HCT116 (cell line): ENCODE results near the gene ARHGAP23. TPM values are rescaled to one million over a fixed set of nuclear protein-coding genes. Genes with fewer than 3 reads are reported as not detected.

ENCODE experiments used
- ATAC-seq: fragments of 200-7000 bp; cut with Tn5 transposase; 2 replicates; pipeline ENCODE4 v1.9.1; 2020; ENCODE audit warnings: mild to moderate bottlenecking, moderate library complexity
- BruUV-seq: library from RNA; stranded (reverse); fragments of 400-500 nt; replicated peaks from 2 replicates; lab custom pipeline; 2021; lab: Mats Ljungman, UMichigan
- CTCF ChIA-PET: fragments of 300-600 bp; sonication (Branson Sonifier 250); formaldehyde crosslinking; loops from one replicate; lab custom pipeline; 2021; ENCODE audit warnings: antibody characterized with exemption; lab: Charles Lee
- POLR2A ChIA-PET: fragments of 300-600, 350-600 bp; sonication (Branson Sonifier 250); formaldehyde crosslinking; loops from one replicate; lab custom pipeline; 2021; ENCODE audit warnings: antibody characterized with exemption; lab: Charles Lee
- RAD21 ChIA-PET, 2 experiments: fragments of 300-600 bp; sonication (Branson Sonifier 250); formaldehyde crosslinking; loops; one replicate each; lab custom pipeline; 2023; ENCODE audit warnings: low total read pairs in 2 of 2; ENCODE audit not compliant: uncharacterized antibody in 2 of 2, unreplicated experiment in 2 of 2, low non-redundant PET in 1 of 2; lab: Charles Lee
- DNase-seq: peaks from one replicate; pipeline ENCODE4 v3.0.0-alpha.2; 2010; ENCODE audit warnings: low read depth, low spot score
- H2AFZ ChIP-seq: fragments of 200-600 bp; shearing (Covaris generic), sonication (generic); 2 replicates; pipeline ENCODE4 v1.6.1; 2017; ENCODE audit warnings: low read depth, mixed run types, mixed read lengths, antibody characterized with exemption, low read length; ENCODE audit not compliant: poor library complexity, severe bottlenecking
- H3K27ac ChIP-seq: 2 replicates; pipeline ENCODE4 v1.5.1; 2012; ENCODE audit warnings: low read depth, low read length
- H3K27me3 ChIP-seq: fragments of 200-600 bp; sonication (generic); 2 replicates; pipeline ENCODE4 v1.6.1; 2016; ENCODE audit warnings: mixed run types, low read length, mixed read lengths; ENCODE audit not compliant: insufficient read depth
- H3K36me3 ChIP-seq, 2 experiments: fragments of 200-500 bp in 1 of 2; fragments of 200-600 bp in 1 of 2; sonication (Bioruptor generic) in 1 of 2; sonication (generic) in 1 of 2; 2 replicates each; pipeline versions ENCODE4 v1.5.1 to v1.6.1; 2014 to 2016; ENCODE audit warnings: low read length in 2 of 2, inconsistent platforms in 1 of 2, mixed read lengths in 1 of 2, mixed run types in 1 of 2; ENCODE audit not compliant: insufficient read depth in 2 of 2, control insufficient read depth in 1 of 2
- H3K4me1 ChIP-seq, 2 experiments: fragments of 200-600 bp in 1 of 2; sonication (generic) in 1 of 2; 2 replicates each; pipeline versions ENCODE4 v1.5.1 to v1.6.1; 2012 to 2017; ENCODE audit warnings: low read length in 2 of 2, inconsistent platforms in 1 of 2, mild to moderate bottlenecking in 1 of 2, mixed read lengths in 1 of 2, mixed run types in 1 of 2, moderate library complexity in 1 of 2; ENCODE audit not compliant: insufficient read depth in 2 of 2, control insufficient read depth in 1 of 2
- H3K4me2 ChIP-seq: fragments of 200-600 bp; sonication (generic); 2 replicates; pipeline ENCODE4 v1.6.1; 2017; ENCODE audit warnings: mixed run types, low read length, mixed read lengths
- H3K4me3 ChIP-seq, 2 experiments: fragments of 200-600 bp in 1 of 2; sonication (generic) in 1 of 2; replicated peaks in 1 of 2; 2 replicates each; pipeline ENCODE4 v1.5.1; 2011 to 2016; ENCODE audit warnings: low read length in 2 of 2, control low read depth in 1 of 2, low read depth in 1 of 2, mild to moderate bottlenecking in 1 of 2, mixed read lengths in 1 of 2, mixed run types in 1 of 2
- H3K79me2 ChIP-seq: fragments of 200-600 bp; sonication (generic); 2 replicates; pipeline ENCODE4 v1.6.1; 2017; ENCODE audit warnings: mild to moderate bottlenecking, mixed run types, low read length, moderate library complexity, mixed read lengths; ENCODE audit not compliant: insufficient read depth
- H3K9ac ChIP-seq: fragments of 200-600 bp; sonication (generic); 2 replicates; pipeline ENCODE4 v1.6.1; 2016; ENCODE audit warnings: low read length, mixed read lengths
- H3K9me2 ChIP-seq: fragments of 200-600 bp; sonication (generic), shearing (Covaris generic); 2 replicates; pipeline ENCODE4 v1.6.1; 2017; ENCODE audit warnings: mixed run types, mild to moderate bottlenecking, moderate library complexity; ENCODE audit not compliant: insufficient read depth
- H3K9me3 ChIP-seq, 2 experiments: fragments of 200-500 bp in 1 of 2; fragments of 200-600 bp in 1 of 2; sonication (Bioruptor generic) in 1 of 2; sonication (generic) in 1 of 2; 2 replicates each; pipeline ENCODE4 v1.6.1; 2014 to 2017; ENCODE audit warnings: low read length in 2 of 2, mixed read lengths in 2 of 2, inconsistent platforms in 1 of 2, low read depth in 1 of 2, mild to moderate bottlenecking in 1 of 2, mixed run types in 1 of 2, moderate library complexity in 1 of 2; ENCODE audit not compliant: control insufficient read depth in 1 of 2, insufficient read depth in 1 of 2
- H4K20me1 ChIP-seq: fragments of 200-600 bp; sonication (generic), shearing (Covaris generic); 2 replicates; pipeline ENCODE4 v1.6.1; 2017; ENCODE audit warnings: mixed run types, mild to moderate bottlenecking, moderate library complexity; ENCODE audit not compliant: insufficient read depth
- CEBPB ChIP-seq: IDR thresholded peaks from 2 replicates; pipeline ENCODE4 v1.6.1; 2012; ENCODE audit warnings: low read depth
- EGR1 ChIP-seq: IDR thresholded peaks from 2 replicates; pipeline ENCODE4 v1.6.1; 2012; ENCODE audit warnings: low read depth
- EZH2 ChIP-seq: fragments of 200-600 bp; sonication (generic); IDR thresholded peaks from 2 replicates; pipeline ENCODE4 v1.6.1; 2017; ENCODE audit warnings: antibody characterized with exemption, mixed run types
- FOSL1 ChIP-seq: IDR thresholded peaks from 2 replicates; pipeline ENCODE4 v1.6.1; 2012; ENCODE audit warnings: low read depth
- POLR2AphosphoS5 ChIP-seq: IDR thresholded peaks from 2 replicates; pipeline ENCODE4 v1.6.1; 2011; ENCODE audit warnings: mild to moderate bottlenecking, low read depth, low read length, moderate library complexity
- SIN3A ChIP-seq: IDR thresholded peaks from 2 replicates; pipeline ENCODE4 v1.6.1; 2012; ENCODE audit warnings: low read depth
- ZNF274 ChIP-seq: fragments of 200-500 bp; sonication (Bioruptor generic); IDR thresholded peaks from 2 replicates; pipeline ENCODE4 v1.6.1; 2014; ENCODE audit warnings: mild to moderate bottlenecking, low read depth, low read length, inconsistent platforms
- intact Hi-C: fragments of 100-400 bp; cut with micrococcal nuclease; formaldehyde crosslinking; loops from 2 replicates; pipeline ENCODE4 v1.10.0; 2022
- total RNA-seq: library from RNA; stranded (reverse); gene quantifications from one replicate; pipeline ENCODE4 v1.2.1, GENCODE V29; 2021; ENCODE audit not compliant: unreplicated experiment

ARHGAP23 gene
- total RNA-seq, 1 experiment from 2014 or later: 41.0 TPM

DNA sequence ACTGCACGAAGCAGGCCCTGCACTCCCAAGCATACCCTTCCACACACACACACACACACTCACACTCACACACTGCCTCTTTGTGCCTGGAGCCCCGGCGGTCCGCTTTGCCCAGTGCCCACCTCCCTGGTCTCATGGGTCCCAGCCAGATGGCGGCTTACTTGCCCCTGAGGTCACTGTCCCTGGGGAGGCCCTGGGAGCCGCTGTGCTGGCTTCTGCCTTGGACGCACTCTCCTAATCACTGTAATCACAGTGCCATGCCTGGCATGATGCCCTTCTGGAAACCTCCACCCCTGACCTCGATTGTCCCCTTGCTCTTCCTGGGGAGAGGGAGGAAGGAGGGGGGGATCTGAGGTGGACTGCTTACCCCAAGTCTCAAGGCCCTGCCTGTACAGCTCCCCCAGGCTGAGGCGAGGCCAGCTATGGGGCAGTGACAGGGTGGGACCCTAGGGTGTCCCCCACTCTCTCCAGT lies 36.0 kb downstream of the ARHGAP23 start:
- H3K9me2 ChIP-seq: no peaks in the 10 kb centered on the region
- H3K4me2 ChIP-seq: peak overlapping the region; percentile 94
- POLR2A ChIA-PET: interaction anchor here (0.5 to 0.9 kb wide), 2 partner anchors 8 to 17 kb away, joined by 3 read pairs; no protein-coding TSS in a partner anchor
- H3K9me3 ChIP-seq: no peaks in the 10 kb centered on the region
- peaks cover 5% of the 10 kb centered on the region; the same call in 1 of the 2 replicates for H3K79me2 ChIP-seq
- RAD21 ChIA-PET: no interaction called here
- H4K20me1 ChIP-seq: no peaks in the 10 kb centered on the region
- intact Hi-C loops: no loop called here
- TSS peak; percentile 92 for BruUV-seq
- peaks cover 20 to 33% of the 10 kb centered on the region in 2 experiments for H3K4me1 ChIP-seq
- H3K27me3 ChIP-seq: no peaks in the 10 kb centered on the region
- CTCF ChIA-PET: interaction anchor here (0.5 to 1.2 kb wide), 2 partner anchors 8 to 17 kb away, joined by 4 read pairs; no protein-coding TSS in a partner anchor
- ATAC-seq: peak; percentile 39
- H3K4me3 ChIP-seq: peak overlapping the region in 1 of 2 experiments; percentile 69; a peak in 3 of 4 replicates
- H2AFZ ChIP-seq: no peak overlapping the region
- peak overlapping the region; percentile 79 for H3K9ac ChIP-seq
- TF ChIP-seq EZH2: no peak
- TF ChIP-seq, all 23 proteins: peak for 0
- H3K27ac ChIP-seq: peak overlapping the region; percentile 84
- H3K36me3 ChIP-seq: peaks cover 3 to 10% of the 10 kb centered on the region in 2 experiments; a peak in 3 of 4 replicates
- DNase-seq: no peak

- CTCF ChIA-PET: interaction anchor here (0.5 to 1.2 kb wide), 2 partner anchors 8 to 18 kb away, joined by 4 read pairs; no protein-coding TSS in a partner anchor
- peaks cover 3 to 10% of the 10 kb centered on the region in 2 experiments; a peak in 3 of 4 replicates for H3K36me3 ChIP-seq
- no peak for TF ChIP-seq SIN3A
- TF ChIP-seq POLR2AphosphoS5: peak; percentile 40
- 0 out of 2 replicates have a peak, but pooled peaks have one; percentile 62 for TF ChIP-seq EGR1
- no peak for TF ChIP-seq CEBPB
- no peak for TF ChIP-seq FOSL1
- no peak for TF ChIP-seq ZNF274
- H3K9me3 ChIP-seq: no peaks in the 10 kb centered on the region
- peak overlapping the region; percentile 79 for H3K9ac ChIP-seq
- H2AFZ ChIP-seq: no peak overlapping the region
- H3K4me2 ChIP-seq: peak overlapping the region; percentile 94
- DNase-seq (peak; percentile 64), ATAC-seq (peak; percentile 91)
- H4K20me1 ChIP-seq: no peaks in the 10 kb centered on the region
- no peaks in the 10 kb centered on the region for H3K27me3 ChIP-seq
- peaks cover 5% of the 10 kb centered on the region; the same call in 1 of the 2 replicates for H3K79me2 ChIP-seq
- RAD21 ChIA-PET: no interaction called here
- H3K27ac ChIP-seq: peak overlapping the region; percentile 84
- POLR2A ChIA-PET: interaction anchor here (0.5 to 1.1 kb wide), 3 partner anchors 8 to 17 kb away, joined by 3 to 4 read pairs (median 3); no protein-coding TSS in a partner anchor
- no TSS peak for BruUV-seq
- peaks cover 22 to 37% of the 10 kb centered on the region in 2 experiments for H3K4me1 ChIP-seq
- H3K9me2 ChIP-seq: no peaks in the 10 kb centered on the region
- H3K4me3 ChIP-seq: peak overlapping the region; percentile 55 to 69
- intact Hi-C loops: no loop called here
Observed at GRCh38 chr17:38464723-38465390, 36.6 kb downstream of the ARHGAP23 start.
